ENCODE results near the gene SDK1.

DNA sequence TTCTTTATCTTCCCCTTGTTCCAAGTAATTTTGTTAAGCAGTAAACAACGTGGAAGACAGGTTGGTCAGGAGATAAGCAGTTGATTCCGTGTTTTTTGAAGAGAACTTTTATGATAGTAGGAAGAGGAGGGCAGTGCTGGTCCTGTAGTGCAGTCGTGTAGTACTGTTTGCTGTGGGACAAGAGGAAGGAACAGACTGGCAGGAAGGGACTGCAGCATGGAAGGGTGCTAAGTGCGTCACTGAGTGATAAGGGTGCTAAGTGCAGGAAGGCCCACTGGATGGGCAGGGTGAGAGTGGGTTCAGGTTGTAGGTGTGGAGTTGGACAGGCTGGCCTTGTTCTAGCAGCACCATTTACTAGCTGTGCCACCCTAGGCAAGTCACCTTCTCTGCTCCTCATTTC is 125.0 kb downstream of the SDK1 start:
- TF ChIP-seq GABPA (IDR thresholded peaks at IDR 0.05; ENCODE audit: low read depth) (no peak), POLR2A (IDR thresholded peaks at IDR 0.05; ENCODE audit: low read depth, low read length) (no peak), SP1 (IDR thresholded peaks at IDR 0.05; ENCODE audit: low read depth, low read length) (no peak), ZNF592 (IDR thresholded peaks at IDR 0.05) (no peak)
- TF ChIP-seq, protein P1, sequence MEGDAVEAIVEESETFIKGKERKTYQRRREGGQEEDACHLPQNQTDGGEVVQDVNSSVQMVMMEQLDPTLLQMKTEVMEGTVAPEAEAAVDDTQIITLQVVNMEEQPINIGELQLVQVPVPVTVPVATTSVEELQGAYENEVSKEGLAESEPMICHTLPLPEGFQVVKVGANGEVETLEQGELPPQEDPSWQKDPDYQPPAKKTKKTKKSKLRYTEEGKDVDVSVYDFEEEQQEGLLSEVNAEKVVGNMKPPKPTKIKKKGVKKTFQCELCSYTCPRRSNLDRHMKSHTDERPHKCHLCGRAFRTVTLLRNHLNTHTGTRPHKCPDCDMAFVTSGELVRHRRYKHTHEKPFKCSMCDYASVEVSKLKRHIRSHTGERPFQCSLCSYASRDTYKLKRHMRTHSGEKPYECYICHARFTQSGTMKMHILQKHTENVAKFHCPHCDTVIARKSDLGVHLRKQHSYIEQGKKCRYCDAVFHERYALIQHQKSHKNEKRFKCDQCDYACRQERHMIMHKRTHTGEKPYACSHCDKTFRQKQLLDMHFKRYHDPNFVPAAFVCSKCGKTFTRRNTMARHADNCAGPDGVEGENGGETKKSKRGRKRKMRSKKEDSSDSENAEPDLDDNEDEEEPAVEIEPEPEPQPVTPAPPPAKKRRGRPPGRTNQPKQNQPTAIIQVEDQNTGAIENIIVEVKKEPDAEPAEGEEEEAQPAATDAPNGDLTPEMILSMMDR (IDR thresholded peaks at IDR 0.05 in 2 of 3, conservative IDR thresholded peaks at IDR 0.05 in 1 of 3; ENCODE audit: control insufficient read depth in 2 of 3, extremely low read depth in 1 of 3, insufficient read depth in 1 of 3, low read depth in 3 of 3, low read length in 3 of 3): no peak

All from GM12878 (cell line).